Hepatocyte (in vitro differentiated cells): ENCODE data around the gene PPIF. TPM values are rescaled to one million over a fixed set of nuclear protein-coding genes. Genes with fewer than 3 reads are reported as not detected.

Experiments used
- DNase-seq: peaks from one replicate; pipeline ENCODE4 v3.0.0-alpha.2; 2016; ENCODE audit warnings: low spot score
- H2AFZ ChIP-seq: fragments of 200-600 bp; sonication (generic); 2 replicates; pipeline ENCODE4 v1.6.0; 2016; ENCODE audit warnings: antibody characterized with exemption, mild to moderate bottlenecking
- H3K27ac ChIP-seq: fragments of 200-600 bp; sonication (generic); 2 replicates; pipeline ENCODE4 v1.5.1; 2016; ENCODE audit warnings: mild to moderate bottlenecking
- H3K27me3 ChIP-seq: fragments of 200-600 bp; sonication (generic); 2 replicates; pipeline ENCODE4 v1.6.1; 2016
- H3K36me3 ChIP-seq: fragments of 200-600 bp; sonication (generic); replicated peaks from 2 replicates; pipeline ENCODE4 v1.5.1; 2016; ENCODE audit warnings: low read depth; ENCODE audit not compliant: insufficient read depth
- H3K4me1 ChIP-seq: fragments of 200-600 bp; sonication (generic); 2 replicates; pipeline ENCODE4 v1.5.1; 2016; ENCODE audit warnings: mild to moderate bottlenecking, moderate library complexity; ENCODE audit not compliant: insufficient read depth
- H3K4me2 ChIP-seq: fragments of 200-600 bp; sonication (generic); 2 replicates; pipeline ENCODE4 v1.6.0; 2016
- H3K4me3 ChIP-seq: fragments of 200-600 bp; sonication (generic); 2 replicates; pipeline ENCODE4 v1.5.1; 2016; ENCODE audit warnings: mild to moderate bottlenecking
- H3K79me2 ChIP-seq: fragments of 200-600 bp; sonication (generic); 2 replicates; pipeline ENCODE4 v1.6.0; 2017; ENCODE audit warnings: mild to moderate bottlenecking
- H3K9me2 ChIP-seq: fragments of 200-600 bp; sonication (generic); replicated peaks from 2 replicates; pipeline ENCODE4 v1.6.0; 2017; ENCODE audit warnings: mild to moderate bottlenecking; ENCODE audit not compliant: insufficient read depth
- H3K9me3 ChIP-seq: fragments of 200-600 bp; sonication (generic); 2 replicates; pipeline ENCODE4 v1.5.1; 2016; ENCODE audit warnings: low read depth, mild to moderate bottlenecking
- H4K20me1 ChIP-seq: fragments of 200-600 bp; sonication (generic); 2 replicates; pipeline ENCODE4 v1.6.0; 2016; ENCODE audit warnings: mild to moderate bottlenecking; ENCODE audit not compliant: insufficient read depth, poor library complexity, severe bottlenecking
- CTCF ChIP-seq: fragments of 200-600 bp; sonication (generic); IDR thresholded peaks from 2 replicates; pipeline ENCODE4 v1.5.1; 2016; ENCODE audit warnings: antibody characterized with exemption, mild to moderate bottlenecking; ENCODE audit not compliant: poor library complexity
- EZH2 ChIP-seq: fragments of 200-600 bp; sonication (generic); IDR thresholded peaks from 2 replicates; pipeline ENCODE4 v1.6.1; 2016; ENCODE audit warnings: antibody characterized with exemption, mild to moderate bottlenecking, borderline replicate concordance
- EZH2phosphoT487 ChIP-seq: fragments of 200-600 bp; sonication (generic); IDR thresholded peaks from one replicate; pipeline ENCODE4 v1.6.1; 2018; ENCODE audit warnings: antibody characterized with exemption, mild to moderate bottlenecking, low read depth, moderate library complexity; ENCODE audit not compliant: unreplicated experiment, severe bottlenecking
- WGBS: methylation state at CpG from one replicate; pipeline ENCODE4 v1.1.6; 2016; ENCODE audit warnings: low lambda C conversion rate; ENCODE audit errors: missing lambda C conversion rate; 5-methylcytosine and 5-hydroxymethylcytosine counted together
- polyA plus RNA-seq: library from polyadenylated mRNA; unstranded; fragments of >200 nt; fragmentation: Nextera tagmentation; extraction: Ambion mirVana; gene quantifications from 2 replicates; pipeline ENCODE4 v1.2.1, GENCODE V29; 2016
- total RNA-seq: library from RNA; depleted of rRNA; stranded (reverse); fragments of >200 nt; gene quantifications from 2 replicates; pipeline ENCODE4 v1.2.3, GENCODE V29; 2014

The PPIF gene
- total and polyA plus RNA-seq, 2 experiments from 2014 or later, result 70.3 to 79.4 TPM

GRCh38 chr10:79353726-79354125 is 6.5 kb downstream of the PPIF start:
- Histone ChIP-seq H3K79me2 (peaks cover 9% of the 10 kb centered on the region), H2AFZ (no peak overlapping the region), H3K27me3 (no peaks in the 10 kb centered on the region), H3K4me3 (no peak overlapping the region), H3K4me1 (peaks cover 2% of the 10 kb centered on the region), H3K36me3 (no peaks in the 10 kb centered on the region), H3K9me2 (no peaks in the 10 kb centered on the region), H3K27ac (no peak overlapping the region), H3K4me2 (no peak overlapping the region), H4K20me1 (no peaks in the 10 kb centered on the region), H3K9me3 (no peaks in the 10 kb centered on the region)
- no peak for DNase-seq
- TF ChIP-seq CTCF (no peak), EZH2phosphoT487 (no peak), EZH2 (no peak)
- 97% methylated on average over 11 of the region's 11 CpGs for WGBS

GRCh38 chr10:79354141-79354540 is 6.9 kb downstream of the PPIF start:
- no peaks in the 10 kb centered on the region for H3K9me3 ChIP-seq
- no peaks in the 10 kb centered on the region for H3K36me3 ChIP-seq
- H2AFZ ChIP-seq, result no peak overlapping the region
- WGBS, result 66% methylated on average over 3 of the region's 3 CpGs
- H3K4me3 ChIP-seq, result no peak overlapping the region
- TF ChIP-seq EZH2, result no peak
- TF ChIP-seq CTCF, result no peak
- no peak for TF ChIP-seq EZH2phosphoT487
- DNase-seq, result no peak
- peaks cover 2% of the 10 kb centered on the region for H3K4me1 ChIP-seq
- no peaks in the 10 kb centered on the region for H3K27me3 ChIP-seq
- H3K9me2 ChIP-seq, result no peaks in the 10 kb centered on the region
- no peaks in the 10 kb centered on the region for H4K20me1 ChIP-seq
- no peak overlapping the region for H3K27ac ChIP-seq
- no peak overlapping the region for H3K4me2 ChIP-seq
- H3K79me2 ChIP-seq, result peaks cover 5% of the 10 kb centered on the region

GRCh38 chr10:79354615-79355014 is 7.3 kb downstream of the PPIF start:
- Histone ChIP-seq H3K9me2 (no peaks in the 10 kb centered on the region), H3K9me3 (no peaks in the 10 kb centered on the region), H3K4me3 (no peak overlapping the region), H4K20me1 (no peaks in the 10 kb centered on the region), H3K27me3 (no peaks in the 10 kb centered on the region), H2AFZ (no peak overlapping the region), H3K79me2 (peaks cover under 1% of the 10 kb centered on the region), H3K4me1 (peaks cover 4% of the 10 kb centered on the region), H3K4me2 (no peak overlapping the region), H3K36me3 (no peaks in the 10 kb centered on the region), H3K27ac (no peak overlapping the region)
- 94% methylated on average over 6 of the region's 6 CpGs for WGBS
- no peak for DNase-seq
- TF ChIP-seq CTCF, result no peak
- TF ChIP-seq EZH2phosphoT487, result no peak
- no peak for TF ChIP-seq EZH2
